GM12873 (cell line): ENCODE results near the gene PTK7.

ENCODE experiments used
- TF ChIP-seq, protein P1 (sequence below): IDR thresholded peaks from 2 replicates; pipeline ENCODE4 v1.5.1; 2012; ENCODE audit warnings: low read depth, mild to moderate bottlenecking, moderate library complexity, low read length, control low read depth; ENCODE audit not compliant: insufficient read depth; ENCODE audit errors: missing control alignments

The PTK7 gene

GRCh38 chr6:43115365-43115764 lies 39.3 kb downstream of the PTK7 start:
- TF ChIP-seq, protein P1, sequence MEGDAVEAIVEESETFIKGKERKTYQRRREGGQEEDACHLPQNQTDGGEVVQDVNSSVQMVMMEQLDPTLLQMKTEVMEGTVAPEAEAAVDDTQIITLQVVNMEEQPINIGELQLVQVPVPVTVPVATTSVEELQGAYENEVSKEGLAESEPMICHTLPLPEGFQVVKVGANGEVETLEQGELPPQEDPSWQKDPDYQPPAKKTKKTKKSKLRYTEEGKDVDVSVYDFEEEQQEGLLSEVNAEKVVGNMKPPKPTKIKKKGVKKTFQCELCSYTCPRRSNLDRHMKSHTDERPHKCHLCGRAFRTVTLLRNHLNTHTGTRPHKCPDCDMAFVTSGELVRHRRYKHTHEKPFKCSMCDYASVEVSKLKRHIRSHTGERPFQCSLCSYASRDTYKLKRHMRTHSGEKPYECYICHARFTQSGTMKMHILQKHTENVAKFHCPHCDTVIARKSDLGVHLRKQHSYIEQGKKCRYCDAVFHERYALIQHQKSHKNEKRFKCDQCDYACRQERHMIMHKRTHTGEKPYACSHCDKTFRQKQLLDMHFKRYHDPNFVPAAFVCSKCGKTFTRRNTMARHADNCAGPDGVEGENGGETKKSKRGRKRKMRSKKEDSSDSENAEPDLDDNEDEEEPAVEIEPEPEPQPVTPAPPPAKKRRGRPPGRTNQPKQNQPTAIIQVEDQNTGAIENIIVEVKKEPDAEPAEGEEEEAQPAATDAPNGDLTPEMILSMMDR: no peak

DNA sequence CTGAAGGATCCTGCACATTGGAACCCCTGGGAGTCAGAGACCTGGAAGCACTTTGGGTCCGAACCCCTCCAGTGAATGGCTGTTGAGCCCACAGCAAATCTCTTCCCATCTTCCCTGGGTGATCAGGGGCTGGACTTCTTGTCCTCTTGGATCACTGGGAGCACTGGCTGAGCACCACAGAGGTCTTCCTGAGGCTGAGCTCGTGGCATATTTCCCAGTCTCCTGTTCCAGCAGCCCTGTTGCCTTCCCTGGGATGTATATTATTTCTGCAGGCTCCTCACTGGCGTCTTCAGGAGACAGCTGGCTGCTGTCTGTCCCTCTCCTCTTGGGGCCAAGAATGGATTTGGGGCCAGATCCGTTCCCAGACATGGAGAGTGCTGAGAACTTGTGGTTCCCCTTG lies 43.4 kb downstream of the PTK7 start:
- TF ChIP-seq, protein P1: no peak

- TF ChIP-seq, protein P1: no peak
These were observed 44.1 kb downstream of the PTK7 start for GRCh38 chr6:43120101-43120763.

DNA sequence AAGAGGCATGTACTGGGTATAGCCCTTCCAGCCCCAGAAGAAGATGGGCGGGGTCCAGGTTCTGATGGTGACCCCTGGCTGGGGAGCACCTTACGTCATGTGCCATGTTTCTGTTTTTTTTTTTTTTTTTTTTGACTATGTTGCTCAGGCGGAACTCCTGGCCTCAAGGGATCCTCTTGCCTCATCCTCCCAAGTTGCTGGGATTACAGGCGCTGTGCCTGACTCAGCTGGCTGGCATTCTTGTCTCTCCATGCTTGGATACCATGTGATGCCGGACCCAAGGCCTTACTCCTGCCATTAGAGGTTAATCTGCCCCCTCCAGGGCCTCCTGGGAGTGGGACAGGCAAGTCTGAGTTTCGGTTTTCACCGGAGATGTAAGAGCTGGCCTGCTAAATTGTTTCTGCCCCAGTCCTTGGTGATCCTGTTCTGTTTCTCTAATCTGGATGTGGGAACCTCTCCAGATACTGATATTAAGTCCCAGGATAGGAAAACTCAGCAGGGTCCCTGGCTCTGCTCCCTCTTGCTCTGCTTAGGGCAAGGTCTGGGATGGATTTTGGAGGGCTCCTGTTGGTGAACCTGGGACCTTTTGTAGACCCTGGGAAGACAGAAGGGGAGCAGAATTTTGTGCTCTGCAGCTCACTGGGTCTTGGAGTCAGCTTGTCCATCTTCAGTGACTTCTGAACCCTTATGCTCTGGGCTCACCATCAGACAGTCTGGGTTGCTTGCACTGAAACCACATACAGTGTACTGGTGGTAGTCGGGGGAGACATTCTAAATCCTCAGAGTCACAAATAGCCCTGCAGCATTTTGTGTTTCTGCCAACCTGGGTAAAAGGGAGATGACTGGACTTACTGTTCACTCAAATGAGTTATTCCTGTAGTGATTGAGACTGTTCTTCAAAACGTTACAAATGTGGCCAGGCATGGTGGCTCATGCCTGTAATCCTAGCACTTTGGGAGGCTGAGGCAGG lies 45.1 kb downstream of the PTK7 start:
- TF ChIP-seq, protein P1: no peak

GRCh38 chr6:43122146-43122545 lies 46.0 kb downstream of the PTK7 start:
- TF ChIP-seq, protein P1: no peak

DNA sequence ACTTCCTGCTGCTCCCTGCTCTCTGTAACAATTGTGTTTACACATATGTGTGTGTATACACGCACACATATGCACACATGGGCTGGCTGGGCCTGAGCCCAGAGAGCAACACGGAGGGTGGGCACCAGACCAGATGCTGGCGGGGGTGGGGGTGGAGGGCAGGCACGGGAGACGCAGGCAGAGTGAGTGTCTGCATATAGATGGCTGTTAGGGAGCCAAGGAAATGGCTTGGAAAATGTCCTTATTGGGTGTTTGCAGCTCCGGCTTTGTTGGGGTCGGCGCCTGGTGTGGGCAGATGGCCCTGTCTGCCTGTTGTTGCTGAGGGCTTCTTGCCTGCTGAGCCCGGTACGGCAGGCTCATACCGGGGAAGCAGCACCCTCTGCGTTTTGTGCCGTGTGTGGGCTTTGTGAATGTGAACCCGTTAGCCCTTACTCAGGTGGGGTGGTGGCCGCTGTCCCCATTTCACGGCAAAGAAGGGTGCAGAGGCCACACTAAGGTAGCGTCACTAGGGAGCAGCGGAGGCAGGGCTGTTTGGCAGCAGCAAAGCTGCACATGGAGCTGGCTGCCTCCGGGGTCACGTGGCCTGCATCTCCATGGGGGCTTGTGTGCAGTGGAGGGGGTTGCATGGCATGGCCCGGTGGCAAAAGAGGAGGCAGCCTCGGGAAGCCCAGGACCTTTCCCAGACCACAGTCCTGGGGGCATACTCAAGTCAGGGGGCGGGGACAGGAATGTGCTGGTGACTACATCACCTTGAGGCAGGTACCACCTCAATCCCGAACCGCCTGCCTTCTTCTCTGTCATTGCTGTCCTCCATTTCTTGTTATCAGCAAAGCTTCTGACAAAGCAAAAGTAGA lies 47.6 kb downstream of the PTK7 start:
- TF ChIP-seq, protein P1: no peak
